ENCODE results near the gene C2orf81. TPM values are rescaled to one million over a fixed set of nuclear protein-coding genes. Genes with fewer than 3 reads are reported as not detected.

C2orf81 gene
- polyA plus RNA-seq, 2 of the 4 experiments (the other 2 are of a cell fraction), result 0.88 to 2.0 TPM

GRCh38 chr2:74458132-74458937, 36.9 kb upstream of the C2orf81 start, which contains the start of gene WBP1 (continued):
- TF ChIP-seq REST (IDR thresholded peaks at IDR 0.05) (no peak), EP300 (IDR thresholded peaks at IDR 0.05) (no peak), POLR2A (IDR thresholded peaks at IDR 0.05; ENCODE audit: low read length) (peak; percentile 49), JUN (IDR thresholded peaks at IDR 0.05) (peak; percentile 31 to 33; a peak in 2 of 5 replicates)

- peak overlapping the region; percentile 87 to 92 for H3K27ac ChIP-seq
- H3K4me1 ChIP-seq, result peaks cover 25% of the 10 kb centered on the region
- peak overlapping the region; percentile 85 for H3K4me2 ChIP-seq
- no peak for FAIRE-seq
- ChIA-PET CTCF (interaction anchor here (1.3 to 3.7 kb wide), 6 partner anchors 8 to 130 kb away, joined by 5 to 20 read pairs (median 7); partner anchors contain the start of genes CCDC142, MOGS and TTC31), POLR2A (interaction anchor here (0.6 to 3.3 kb wide), 12 partner anchors 11 to 721 kb away, joined by 3 to 37 read pairs (median 6); partner anchors contain the start of genes AUP1, C2orf81, CCDC142 and HTRA2)
- no peaks in the 10 kb centered on the region for H3K9me3 ChIP-seq
- DNase-seq (ENCODE audit: low read depth in 1 of 2, low spot score in 1 of 2), result peak; percentile 53 to 74
- H3K4me3 ChIP-seq, result peak overlapping the region; percentile 70
- peak; percentile 40 to 47 for ATAC-seq
- WGBS (ENCODE audit: missing lambda C conversion rate), result 2% methylated on average over 27 of the region's 46 CpGs
- TF ChIP-seq HDAC2 (IDR thresholded peaks at IDR 0.05) (peak; percentile 55; the same call in 1 of the 2 replicates), JUN (IDR thresholded peaks at IDR 0.05) (peak; percentile 56 to 73; a peak in 3 of 5 replicates), TFCP2L1 (CRISPR knock-in tag; IDR thresholded peaks at IDR 0.05) (0 out of 2 replicates have a peak, but pooled peaks have one; percentile 44), TP53 (CRISPR knock-in tag; IDR thresholded peaks at IDR 0.05) (peak; percentile 85), EHMT2 (IDR thresholded peaks at IDR 0.05; ENCODE audit: low read depth) (no peak), RAD21 (conservative IDR thresholded peaks at IDR 0.05 in 1 of 2, IDR thresholded peaks at IDR 0.05 in 1 of 2) (0 out of 5 replicates have a peak, but pooled peaks of 1 of the 2 experiments have one; percentile 16), KDM1A (IDR thresholded peaks at IDR 0.05; ENCODE audit: low read depth) (peak; percentile 17; the same call in 1 of the 2 replicates), JUNB (IDR thresholded peaks at IDR 0.05) (no peak), GATA3 (IDR thresholded peaks at IDR 0.05; ENCODE audit: borderline replicate concordance) (peak; percentile 33), MAZ (IDR thresholded peaks at IDR 0.05; ENCODE audit: borderline replicate concordance, low read depth, low read length) (no peak), FOXS1 (CRISPR knock-in tag; IDR thresholded peaks at IDR 0.05) (no peak), FOSL2 (IDR thresholded peaks at IDR 0.05) (no peak), FOSL2 (CRISPR knock-in tag; IDR thresholded peaks at IDR 0.05) (0 out of 2 replicates have a peak, but pooled peaks have one; percentile 5), POLR2A (IDR thresholded peaks at IDR 0.05; ENCODE audit: low read length) (peak; percentile 53), MYC (IDR thresholded peaks at IDR 0.05; ENCODE audit: borderline replicate concordance, low read length) (no peak), RNF2 (IDR thresholded peaks at IDR 0.05; ENCODE audit: borderline replicate concordance, low read depth) (peak; percentile 33; the same call in 1 of the 2 replicates), E2F6 (IDR thresholded peaks at IDR 0.05; ENCODE audit: borderline replicate concordance, low read depth) (peak; percentile 4; the same call in 1 of the 2 replicates), MAX (IDR thresholded peaks at IDR 0.05) (peak; percentile 58; the same call in 1 of the 2 replicates), KDM5A (IDR thresholded peaks at IDR 0.05) (peak; percentile 56; the same call in 1 of the 2 replicates), HOXA7 (CRISPR knock-in tag; IDR thresholded peaks at IDR 0.05) (0 out of 2 replicates have a peak, but pooled peaks have one; percentile 27), PHF8 (IDR thresholded peaks at IDR 0.05; ENCODE audit: borderline replicate concordance, low read depth) (peak; percentile 83)
- TF ChIP-seq, protein P1, sequence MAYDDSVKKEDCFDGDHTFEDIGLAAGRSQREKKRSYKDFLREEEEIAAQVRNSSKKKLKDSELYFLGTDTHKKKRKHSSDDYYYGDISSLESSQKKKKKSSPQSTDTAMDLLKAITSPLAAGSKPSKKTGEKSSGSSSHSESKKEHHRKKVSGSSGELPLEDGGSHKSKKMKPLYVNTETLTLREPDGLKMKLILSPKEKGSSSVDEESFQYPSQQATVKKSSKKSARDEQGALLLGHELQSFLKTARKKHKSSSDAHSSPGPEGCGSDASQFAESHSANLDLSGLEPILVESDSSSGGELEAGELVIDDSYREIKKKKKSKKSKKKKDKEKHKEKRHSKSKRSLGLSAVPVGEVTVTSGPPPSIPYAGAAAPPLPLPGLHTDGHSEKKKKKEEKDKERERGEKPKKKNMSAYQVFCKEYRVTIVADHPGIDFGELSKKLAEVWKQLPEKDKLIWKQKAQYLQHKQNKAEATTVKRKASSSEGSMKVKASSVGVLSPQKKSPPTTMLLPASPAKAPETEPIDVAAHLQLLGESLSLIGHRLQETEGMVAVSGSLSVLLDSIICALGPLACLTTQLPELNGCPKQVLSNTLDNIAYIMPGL (CRISPR knock-in tag; IDR thresholded peaks at IDR 0.05; ENCODE audit: borderline replicate concordance), result peak; percentile 71; the same call in 1 of the 2 replicates
- TF ChIP-seq, protein P2, sequence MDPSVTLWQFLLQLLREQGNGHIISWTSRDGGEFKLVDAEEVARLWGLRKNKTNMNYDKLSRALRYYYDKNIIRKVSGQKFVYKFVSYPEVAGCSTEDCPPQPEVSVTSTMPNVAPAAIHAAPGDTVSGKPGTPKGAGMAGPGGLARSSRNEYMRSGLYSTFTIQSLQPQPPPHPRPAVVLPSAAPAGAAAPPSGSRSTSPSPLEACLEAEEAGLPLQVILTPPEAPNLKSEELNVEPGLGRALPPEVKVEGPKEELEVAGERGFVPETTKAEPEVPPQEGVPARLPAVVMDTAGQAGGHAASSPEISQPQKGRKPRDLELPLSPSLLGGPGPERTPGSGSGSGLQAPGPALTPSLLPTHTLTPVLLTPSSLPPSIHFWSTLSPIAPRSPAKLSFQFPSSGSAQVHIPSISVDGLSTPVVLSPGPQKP (IDR thresholded peaks at IDR 0.05; ENCODE audit: low read depth, low read length), result no peak
Observed at GRCh38 chr2:74457549-74458131, 36.2 kb upstream of the C2orf81 start.
